ENCODE data around the gene TRPC3.
"Not testable (repeated sequence)": the region's sequence is repeated elsewhere in the genome, so short reads cannot be mapped to it uniquely, and the experiment has no call there.

The TRPC3 gene

DNA sequence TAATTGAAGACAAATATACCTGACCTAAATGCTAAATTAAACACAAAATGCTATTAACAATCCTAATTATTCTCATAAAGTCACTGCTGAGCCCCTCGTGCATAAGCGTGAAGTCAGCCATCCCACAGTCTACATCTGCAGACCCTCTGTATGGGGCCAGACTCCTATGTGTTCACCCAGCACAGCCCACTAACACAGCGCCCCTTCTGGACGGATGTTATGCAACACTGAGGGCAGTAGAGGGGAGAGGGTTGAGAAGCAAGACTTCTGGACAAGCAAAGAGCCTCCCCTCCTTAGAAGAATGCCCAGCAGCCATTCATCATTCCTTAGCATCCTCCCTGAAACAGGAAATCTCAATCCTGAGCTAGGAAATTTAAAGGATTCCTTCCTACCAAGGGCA, 7.9 kb downstream of the TRPC3 start:
- peak; percentile 2 for DNase-seq

DNA sequence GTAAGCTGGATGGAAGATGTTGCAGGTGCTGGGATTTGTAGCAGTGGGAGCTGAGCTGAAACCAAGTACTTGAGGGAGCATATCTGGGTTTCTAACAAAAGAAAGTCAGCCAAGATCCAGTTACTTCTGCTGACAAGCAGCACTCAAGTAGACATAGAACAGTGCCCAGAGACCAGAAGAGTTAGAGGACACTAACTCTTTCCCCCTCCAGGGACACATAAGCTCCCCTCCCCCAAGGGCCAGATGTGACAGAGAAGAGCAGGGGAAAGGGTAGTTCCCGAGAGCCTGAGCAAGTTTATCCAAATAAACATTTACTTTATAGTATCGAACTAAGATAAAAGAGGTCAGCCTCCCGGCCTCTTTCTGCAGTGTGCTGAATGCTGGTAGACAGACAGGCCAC, 12.2 kb downstream of the TRPC3 start:
- no peak for DNase-seq

DNA sequence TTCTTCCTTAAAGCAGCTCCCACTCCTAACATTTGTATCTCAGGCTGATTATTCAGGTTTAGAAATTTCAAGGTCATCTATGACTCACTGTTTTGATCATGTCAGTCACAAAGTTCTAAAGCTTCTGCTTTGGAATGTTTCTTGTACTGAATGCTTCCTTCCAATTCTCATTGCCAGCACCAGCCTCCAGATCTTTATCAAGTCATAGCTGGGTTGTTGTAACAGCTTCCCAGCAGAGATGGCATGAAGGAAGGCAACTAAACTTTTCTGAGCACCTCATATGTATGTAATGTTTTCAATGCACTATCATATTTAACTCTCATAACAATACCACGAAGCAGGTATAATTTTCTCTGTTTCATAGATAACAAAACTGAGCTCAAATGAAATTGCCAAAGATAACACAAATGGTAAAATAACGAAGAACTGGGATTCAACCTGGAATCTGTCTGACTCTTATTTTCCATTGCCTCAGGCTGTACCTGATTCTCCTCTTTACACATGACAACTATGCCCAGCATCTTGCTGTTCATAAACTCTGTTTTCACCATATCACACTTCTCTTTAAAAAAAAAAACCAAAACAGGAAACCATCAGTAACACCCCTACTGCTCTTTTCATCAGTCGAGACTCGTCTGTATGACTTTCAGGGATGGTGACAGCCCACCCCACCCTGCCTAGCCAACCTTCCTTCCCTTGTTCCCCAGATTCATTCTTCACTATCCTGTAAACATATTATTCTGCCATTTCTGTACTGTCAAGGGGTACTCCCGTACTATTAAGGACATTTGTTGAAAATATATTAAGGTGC, 13.4 kb downstream of the TRPC3 start:
- DNase-seq, result no peak

DNA sequence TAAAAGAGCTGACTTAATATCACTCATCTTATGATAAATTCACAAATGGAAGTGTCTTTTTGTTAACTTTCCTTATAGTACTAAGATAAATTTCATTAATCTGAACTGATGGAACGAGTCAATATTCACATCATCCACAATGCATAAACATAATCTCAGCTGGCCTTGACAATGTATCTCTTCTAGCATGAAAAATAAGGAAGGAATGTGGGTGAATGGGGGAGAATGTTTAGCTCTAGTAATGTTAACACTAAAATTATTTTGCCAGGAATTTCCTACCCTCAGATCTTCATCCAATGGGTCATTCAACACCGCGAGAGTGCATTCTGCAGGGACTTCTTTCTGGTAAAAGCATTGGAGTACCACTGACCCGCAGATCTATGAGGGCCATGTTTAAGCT, 15.8 kb downstream of the TRPC3 start:
- no peak for DNase-seq

DNA sequence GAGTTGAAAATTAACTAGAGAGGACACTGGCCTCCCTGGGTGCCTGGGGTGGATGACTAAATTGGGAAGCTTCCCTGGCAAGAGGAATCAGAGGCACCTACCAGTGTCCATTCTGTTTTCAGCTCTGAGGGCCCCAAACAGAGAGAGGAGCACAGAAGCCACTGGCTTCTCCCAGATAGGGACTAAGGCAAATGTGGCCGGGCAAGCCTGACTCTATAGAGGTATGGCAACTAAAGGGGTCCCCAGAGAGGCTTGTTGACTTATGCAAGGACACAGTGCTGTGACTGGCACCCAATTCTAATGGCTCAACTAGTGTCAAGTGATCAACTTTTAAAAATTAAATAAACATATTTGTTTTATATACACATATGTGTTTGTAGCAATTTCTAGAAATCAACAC, 17.2 kb downstream of the TRPC3 start:
- DNase-seq, result no peak

DNA sequence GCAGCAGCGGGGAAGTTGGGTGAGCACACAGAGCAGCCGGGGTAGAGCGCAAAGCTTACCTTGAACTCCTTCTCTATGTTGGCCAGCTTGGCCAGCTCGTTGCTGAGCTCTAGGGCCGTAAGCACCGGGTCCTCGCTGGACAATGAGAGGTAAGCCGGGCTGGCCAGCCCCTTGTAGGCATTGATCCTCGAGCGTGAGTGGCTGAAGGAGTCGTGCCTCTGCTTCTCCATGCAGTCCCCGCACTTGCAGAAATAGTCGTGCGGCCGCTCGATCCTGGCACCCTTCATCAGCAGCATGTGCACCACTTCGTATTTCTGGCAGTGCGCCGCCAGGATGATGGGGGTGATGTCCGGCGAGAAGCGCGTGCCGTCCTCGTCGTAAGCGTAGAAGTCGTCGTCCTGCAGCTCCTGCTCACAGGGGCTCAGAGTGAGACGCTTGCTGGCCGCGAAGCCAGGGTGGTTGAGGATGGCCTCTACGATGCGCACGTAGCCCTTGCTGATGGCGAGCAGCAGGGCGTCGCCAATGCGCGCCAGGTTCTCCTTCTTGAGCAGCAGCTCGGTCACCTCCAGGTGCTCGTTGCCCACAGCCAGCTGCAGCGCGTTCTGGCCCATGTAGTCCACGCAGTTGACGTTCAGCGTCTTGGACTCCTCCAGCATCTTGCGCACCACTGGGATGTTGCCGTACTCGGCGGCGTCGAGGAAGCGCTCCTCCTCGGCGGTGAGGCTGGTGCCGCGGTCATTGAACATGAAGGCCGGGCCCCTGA, 19.5 kb downstream of the TRPC3 start:
- DNase-seq, result no peak

DNA sequence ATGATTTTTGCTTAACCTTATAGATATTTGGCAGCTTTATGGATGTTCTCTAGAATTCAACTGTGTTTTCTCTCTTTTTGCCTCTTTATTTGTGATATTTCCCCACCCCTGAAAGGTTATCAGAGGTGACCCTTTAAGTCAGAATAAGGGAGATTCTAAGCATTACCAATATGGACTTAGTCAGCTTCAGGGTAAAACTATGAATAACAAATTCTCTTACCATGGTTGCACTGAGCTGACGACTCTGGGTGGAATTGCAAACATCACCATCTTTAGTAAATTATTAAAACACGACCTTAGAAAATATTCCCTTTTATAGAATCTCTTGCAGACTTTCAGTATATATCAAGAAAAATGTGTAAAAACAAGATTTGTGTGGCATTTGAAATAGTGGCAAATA, 21.6 kb downstream of the TRPC3 start:
- no peak for DNase-seq

DNA sequence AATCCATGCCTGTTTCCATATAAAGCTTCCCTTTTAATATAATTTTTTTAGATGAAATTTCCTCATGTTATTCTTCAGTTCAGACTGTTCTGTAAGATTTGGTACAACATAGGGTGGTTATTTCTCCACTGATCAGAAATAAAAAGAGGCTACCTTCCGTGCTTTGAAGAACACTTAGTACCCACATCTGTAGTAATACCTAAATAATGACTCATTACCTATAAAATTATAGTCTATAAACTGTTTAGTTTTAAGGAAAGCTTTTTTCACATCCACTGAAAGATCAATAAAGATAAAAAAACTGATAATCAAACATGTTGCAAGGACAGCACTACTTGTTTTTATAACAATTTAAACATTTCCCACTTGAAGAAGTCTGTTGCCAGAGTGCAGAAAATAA, 23.9 kb downstream of the TRPC3 start:
- no peak for DNase-seq

DNA sequence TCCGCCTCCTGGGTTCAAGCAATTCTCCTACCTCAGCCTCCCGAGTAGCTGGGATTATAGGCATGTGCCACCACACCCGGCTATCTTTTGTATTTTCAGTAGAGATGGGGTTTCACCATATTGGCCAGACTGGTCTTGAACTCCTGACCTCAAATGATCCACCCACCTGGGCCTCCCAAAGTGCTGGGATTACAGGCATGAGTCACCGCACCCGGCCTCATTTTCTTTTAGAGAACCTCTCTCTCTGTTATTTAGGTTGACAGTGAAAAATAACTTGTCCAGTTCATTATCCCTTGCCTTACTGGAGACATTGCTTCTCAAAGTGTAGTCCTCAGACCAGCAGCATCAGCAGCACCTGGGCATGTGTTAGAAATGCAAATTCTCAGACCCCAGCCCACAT, 25.4 kb downstream of the TRPC3 start:
- DNase-seq, result not testable (repeated sequence)

DNA sequence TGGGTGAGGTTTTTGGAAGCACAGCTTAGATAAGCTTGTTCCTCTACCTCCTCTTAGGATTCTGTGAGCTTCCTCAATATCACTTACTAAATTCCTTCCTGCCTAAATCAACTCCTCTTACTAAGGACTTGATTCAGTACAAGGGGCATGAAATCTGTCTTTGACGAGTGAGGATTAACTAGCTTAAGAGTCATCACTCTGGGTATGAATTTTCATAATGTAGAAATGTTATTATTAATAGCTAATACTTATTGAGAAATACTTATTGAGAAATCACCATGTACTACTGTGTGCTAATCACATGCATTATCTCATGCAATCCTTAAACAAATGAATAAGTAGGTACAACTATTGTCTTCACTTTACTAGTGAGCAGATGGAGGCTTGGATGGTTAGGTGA, 28.6 kb downstream of the TRPC3 start:
- DNase-seq, result no peak

DNA sequence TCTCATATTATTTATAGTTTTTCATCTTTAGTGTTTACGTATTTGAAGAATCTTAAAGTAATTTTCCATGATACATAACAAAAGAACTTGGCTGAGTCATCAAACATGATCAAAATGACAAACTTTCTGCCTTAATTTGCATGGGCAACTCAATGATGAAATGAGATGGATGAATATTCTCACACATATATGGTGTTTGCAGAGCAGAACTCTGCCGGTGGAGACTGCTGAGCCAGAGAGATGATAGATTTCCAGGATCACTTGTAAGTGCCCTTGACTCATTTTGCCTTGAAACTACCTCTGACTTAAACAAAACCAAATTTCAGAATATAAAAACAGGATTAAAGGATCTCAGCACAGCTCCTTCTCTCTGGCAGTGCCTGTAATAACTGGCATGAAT, 38.2 kb downstream of the TRPC3 start:
- no peak for DNase-seq

DNA sequence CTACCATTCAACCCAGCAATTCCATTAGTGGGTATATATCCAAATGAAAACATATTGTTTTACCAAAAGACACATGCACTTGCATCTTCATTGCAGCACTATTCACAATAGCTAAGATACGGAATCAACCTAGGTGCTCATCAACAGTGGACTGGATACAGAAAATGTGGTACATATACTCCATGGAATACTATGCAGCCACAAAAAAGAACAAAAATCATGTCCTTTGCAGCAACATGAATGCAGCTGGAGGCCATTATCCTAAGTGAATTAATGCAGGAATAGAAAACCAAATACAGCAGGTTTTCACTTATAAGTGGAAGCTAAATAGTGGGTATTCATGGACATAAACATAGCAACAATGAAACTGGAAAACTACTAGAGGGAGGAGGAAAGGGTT, 43.5 kb downstream of the TRPC3 start:
- no peak for DNase-seq

DNA sequence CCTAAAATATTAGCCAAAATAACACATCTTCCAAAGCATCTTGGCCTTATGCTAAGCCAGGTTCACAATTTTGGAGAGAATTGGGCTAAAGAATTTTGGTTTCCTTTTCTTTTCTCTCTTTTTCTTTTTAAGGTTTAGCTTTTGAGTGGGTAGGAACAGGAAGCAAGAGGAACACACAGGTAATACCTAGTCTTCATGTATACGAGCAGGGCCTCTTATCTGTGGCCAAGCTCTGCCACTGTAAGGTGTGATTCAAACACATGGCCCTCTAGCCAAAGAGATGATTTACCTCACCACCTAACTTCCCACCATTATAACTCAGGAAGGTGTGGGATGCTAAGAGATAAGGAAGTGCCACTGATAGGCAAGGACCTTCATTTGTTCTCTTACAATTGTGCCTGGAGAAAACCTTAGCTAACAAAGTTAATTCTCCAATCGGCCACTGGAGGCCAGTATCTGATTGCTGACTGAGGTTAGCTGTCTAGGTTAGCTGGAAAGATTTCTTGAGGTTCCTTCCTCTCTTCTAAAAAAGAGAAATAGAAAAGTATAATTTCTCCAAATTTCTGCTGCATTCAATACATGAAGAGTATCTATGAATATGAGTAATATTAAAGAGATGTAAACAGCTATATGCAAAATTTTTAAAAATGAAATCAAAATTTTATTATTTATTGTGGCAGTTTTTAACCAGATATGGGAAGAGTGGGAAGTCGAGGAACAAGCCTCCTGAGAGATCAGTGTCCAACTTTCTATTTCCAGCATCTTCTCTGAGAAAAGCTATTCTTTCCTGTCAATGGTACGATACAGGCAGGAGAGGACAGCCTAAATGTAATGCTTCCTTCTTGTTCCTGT, 51.5 kb downstream of the TRPC3 start:
- peak; percentile 71 for DNase-seq

DNA sequence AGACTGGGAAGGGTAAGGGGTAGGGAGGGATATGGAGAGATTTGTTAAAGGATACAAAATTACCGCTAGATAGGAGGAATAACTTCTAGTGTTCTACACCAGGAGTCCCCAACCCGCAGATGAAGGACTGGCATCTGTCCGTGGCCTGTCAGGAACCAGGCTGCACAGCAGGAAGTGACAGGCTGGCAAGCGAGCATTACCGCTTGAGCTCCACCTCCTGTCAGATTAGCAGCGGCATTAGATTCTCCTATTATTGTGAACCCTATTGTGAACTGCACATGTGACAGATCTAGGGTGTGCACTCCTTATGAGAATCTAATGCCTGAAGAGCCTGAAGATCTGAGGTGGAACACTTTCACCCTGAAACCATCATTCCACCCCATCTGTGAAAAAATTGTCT, 53.7 kb downstream of the TRPC3 start:
- DNase-seq, result peak; percentile 18

DNA sequence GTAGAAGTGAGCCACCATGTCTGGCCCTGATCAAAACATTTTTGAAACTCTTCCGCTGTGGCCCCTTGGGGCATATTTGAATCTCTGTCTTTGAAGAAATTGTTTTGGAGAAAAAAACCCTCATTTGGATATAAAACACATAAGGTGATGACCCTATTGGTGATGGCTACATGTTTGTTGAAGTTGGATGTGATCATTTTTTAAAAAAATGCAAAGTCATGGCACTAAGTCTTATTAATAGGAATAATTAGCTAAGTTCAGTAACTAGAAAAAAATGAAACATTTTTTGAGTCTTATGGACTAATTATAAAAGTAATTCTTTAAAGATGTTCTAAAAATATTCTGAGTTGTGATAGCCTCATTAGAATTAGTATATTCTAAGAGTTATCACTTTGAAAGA, 63.7 kb downstream of the TRPC3 start:
- DNase-seq, result no peak

DNA sequence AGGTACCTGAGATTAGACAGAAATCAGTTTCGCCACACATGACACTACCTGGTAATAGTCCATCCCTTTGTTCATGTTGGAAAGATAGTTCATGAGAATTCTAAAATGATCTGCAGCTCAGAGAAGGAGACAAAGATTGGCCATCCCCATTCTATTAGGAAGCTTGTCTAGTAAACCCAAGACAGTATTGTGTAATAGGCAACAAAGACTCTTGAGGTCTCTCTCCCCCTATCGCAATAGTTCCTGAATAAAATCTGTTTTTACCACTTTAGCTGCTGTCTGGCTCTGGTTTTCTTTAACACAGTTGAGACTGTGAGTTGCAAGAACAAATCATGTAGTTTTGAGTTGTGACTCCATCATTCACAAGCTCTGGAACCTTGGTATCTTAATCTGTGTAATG, 66.7 kb downstream of the TRPC3 start:
- DNase-seq, result no peak

DNA sequence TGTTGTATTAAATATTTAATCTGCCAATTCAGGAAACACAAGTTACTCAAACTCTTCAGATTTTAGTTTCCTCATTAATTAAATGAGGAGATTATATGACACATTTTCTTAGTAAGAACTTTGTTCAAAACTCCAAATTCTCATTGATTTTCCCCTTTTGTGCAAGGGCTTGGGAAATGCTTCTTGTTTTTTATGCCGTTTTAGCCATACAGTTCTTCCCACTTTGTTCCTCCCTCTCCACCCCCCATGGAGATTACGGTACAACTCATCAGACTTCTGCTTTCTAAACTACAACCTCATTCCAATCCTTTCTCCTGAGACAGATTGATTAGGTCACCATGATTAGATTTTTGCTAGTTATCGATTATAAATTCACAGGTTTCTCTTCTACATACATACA, 70.7 kb downstream of the TRPC3 start:
- no peak for DNase-seq

DNA sequence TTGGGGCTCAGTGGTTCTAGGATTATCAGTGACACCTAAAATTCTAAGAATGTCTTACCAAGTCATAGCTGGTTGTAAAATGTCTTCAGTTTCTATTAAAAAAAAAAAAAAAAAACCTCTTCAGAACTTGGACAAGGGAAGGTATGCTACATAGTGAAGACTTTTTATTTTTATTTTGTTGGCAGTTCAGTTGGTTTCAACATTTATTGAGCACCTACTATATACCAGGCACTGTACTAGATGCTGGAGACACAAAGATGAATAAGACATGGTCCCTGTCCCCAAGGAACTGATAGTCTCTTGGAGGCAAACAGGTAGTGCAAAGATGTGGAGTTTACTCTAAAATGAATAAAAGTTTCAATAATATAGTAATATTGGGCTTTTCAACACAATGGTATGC, 72.7 kb downstream of the TRPC3 start:
- no peak for DNase-seq

DNA sequence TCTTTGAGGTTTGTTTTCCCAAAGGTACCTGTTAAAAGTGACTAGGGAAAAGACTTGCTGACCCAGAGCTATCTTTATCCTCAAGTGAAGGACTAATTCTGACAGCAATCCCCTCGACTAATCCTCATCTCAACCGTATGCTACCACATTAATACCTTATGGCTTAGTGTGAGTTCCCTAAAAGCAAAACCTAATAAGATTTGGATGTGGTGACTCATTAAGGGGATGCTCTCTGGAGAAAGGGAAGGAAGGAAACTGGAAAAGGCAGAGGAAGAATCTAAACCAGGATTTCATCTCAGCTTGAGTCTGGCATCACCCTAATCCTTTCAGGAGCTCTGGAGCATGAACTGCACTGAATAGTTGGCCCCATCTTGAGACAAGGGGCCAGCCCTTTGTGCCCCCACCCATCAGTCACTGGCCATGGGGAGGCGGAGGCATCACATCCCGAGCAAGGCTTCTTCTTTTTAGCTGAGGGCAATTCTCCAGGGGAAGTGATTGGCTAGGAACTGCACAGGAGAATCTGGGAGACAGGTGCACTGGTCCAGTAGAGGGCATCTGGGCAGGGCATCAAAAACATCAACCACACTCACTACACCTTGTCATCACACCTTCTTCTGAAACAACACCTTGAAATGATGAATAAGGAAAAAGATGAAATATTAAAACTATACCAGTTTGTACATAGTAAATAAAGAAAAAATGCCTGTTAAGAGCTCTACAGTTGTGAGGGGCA, 74.7 kb downstream of the TRPC3 start:
- no peak for DNase-seq

DNA sequence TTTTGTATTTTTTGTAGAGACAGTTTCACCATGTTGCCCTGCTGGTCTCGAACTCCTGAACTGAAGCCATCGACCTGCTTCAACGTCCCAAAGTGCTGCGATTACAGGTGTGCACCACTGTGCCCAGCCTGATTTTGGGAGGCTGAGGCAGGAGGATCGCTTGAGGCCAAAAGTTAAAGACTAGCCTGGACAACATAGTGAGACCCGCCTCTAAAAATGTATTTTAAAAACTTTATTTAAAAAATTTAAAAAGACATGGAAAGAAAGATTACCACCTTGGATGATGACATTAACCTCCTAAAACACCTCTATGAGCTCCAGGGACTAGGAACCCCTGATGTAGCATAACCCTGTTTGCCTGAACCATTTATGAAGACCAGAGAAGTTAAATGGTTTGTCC, 75.8 kb downstream of the TRPC3 start:
- DNase-seq, result no peak

DNA sequence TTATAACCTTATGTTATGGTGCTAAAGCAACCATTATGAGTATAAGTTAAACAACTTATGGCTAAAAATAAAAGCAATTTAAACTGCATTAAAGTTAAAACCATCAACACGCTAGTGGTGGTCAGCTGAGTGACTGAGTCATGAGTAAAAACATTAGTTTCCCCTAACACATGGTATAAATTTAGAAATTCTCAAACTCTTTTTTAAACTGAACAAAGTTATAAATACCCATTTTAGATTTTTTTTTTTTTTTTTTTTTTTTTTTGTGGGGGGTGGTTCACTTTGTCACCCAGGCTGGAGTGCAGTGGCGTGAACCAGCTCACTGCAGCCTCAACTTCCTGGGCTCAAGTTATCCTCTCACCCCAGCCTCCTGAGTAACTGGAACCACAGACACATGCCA, 76.2 kb downstream of the TRPC3 start:
- no peak for DNase-seq

DNA sequence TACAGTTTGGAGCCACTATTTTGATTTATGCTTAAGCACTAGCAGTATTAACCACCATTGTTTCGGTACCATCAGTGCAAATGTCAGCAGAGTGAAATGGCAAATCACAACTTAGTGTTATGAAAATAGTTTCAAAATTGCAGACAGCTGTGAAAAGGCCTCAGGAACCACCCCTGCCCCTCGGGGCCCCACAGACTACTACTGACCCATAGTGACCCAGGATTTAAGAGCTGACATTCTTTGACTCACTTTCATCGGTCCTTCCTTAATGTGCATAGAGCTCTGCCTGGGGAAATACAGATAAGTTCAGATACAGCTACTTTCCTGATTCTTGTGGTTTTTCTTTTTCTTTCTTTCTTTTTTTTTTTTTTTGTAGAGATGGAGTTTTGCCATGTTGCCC, 78.3 kb downstream of the TRPC3 start:
- no peak for DNase-seq

Data from DMS53 (cell line).